B cell (primary cell): ENCODE results near the gene TDRKH. TPM values are rescaled to one million over a fixed set of nuclear protein-coding genes. Genes with fewer than 3 reads are reported as not detected.
"Not testable (repeated sequence)": the region's sequence is repeated elsewhere in the genome, so short reads cannot be mapped to it uniquely, and the experiment has no call there.

ENCODE experiments used
- ATAC-seq: fragments of 200-7000 bp; cut with Tn5 transposase; one replicate; pipeline ENCODE4 v1.10.0; 2021; ENCODE audit warnings: low read depth, mild to moderate bottlenecking, moderate number of reproducible peaks, moderate library complexity
- CTCF ChIA-PET: fragments of 350-600 bp; sonication (Branson Sonifier 250); formaldehyde crosslinking; loops from one replicate; lab custom pipeline; 2021; ENCODE audit warnings: antibody characterized with exemption, inconsistent platforms; lab: Charles Lee
- POLR2A ChIA-PET: fragments of 350-600 bp; sonication (Branson Sonifier 250); formaldehyde crosslinking; loops from one replicate; lab custom pipeline; 2021; ENCODE audit warnings: antibody characterized with exemption; lab: Charles Lee
- DNase-seq: peaks from one replicate; pipeline ENCODE4 v3.0.0; 2013
- H2AFZ ChIP-seq: 2 replicates; pipeline ENCODE4 v1.6.1; 2012; ENCODE audit warnings: mild to moderate bottlenecking, low read depth, low read length; ENCODE audit not compliant: insufficient read depth, poor library complexity, severe bottlenecking
- H3K27ac ChIP-seq, 2 donors: 1 replicate in 1 of 2; 2 replicates in 1 of 2; pipeline ENCODE4 v1.5.1; 2012 to 2013; ENCODE audit warnings: low read length in 2 of 2, mild to moderate bottlenecking in 2 of 2, moderate library complexity in 1 of 2
- H3K27me3 ChIP-seq, 4 experiments: fragments of 200-600 bp in 1 of 4; sonication (generic) in 1 of 4; replicated peaks in 1 of 4; 1 replicate in 2 of 4; 2 replicates in 2 of 4; pipeline versions ENCODE4 v1.6.1 to v1.7.0; 2013 to 2016; ENCODE audit warnings: low read length in 3 of 4, mild to moderate bottlenecking in 2 of 4, mixed read lengths in 1 of 4, moderate library complexity in 1 of 4; ENCODE audit not compliant: insufficient read depth in 4 of 4, control insufficient read depth in 3 of 4; ENCODE audit errors: control extremely low read depth in 1 of 4
- H3K36me3 ChIP-seq, 2 experiments: replicated peaks in 1 of 2; 1 replicate in 1 of 2; 2 replicates in 1 of 2; pipeline versions ENCODE4 v1.6.1 to v1.7.1; 2013; ENCODE audit warnings: low read length in 1 of 2; ENCODE audit not compliant: insufficient read depth in 2 of 2, control insufficient read depth in 1 of 2; ENCODE audit errors: control extremely low read depth in 1 of 2, extremely low read depth in 1 of 2
- H3K4me1 ChIP-seq, 2 donors: fragments of 200-600 bp in 1 of 2; sonication (generic) in 1 of 2; 1 replicate in 1 of 2; 2 replicates in 1 of 2; pipeline versions ENCODE4 v1.5.1 to v1.6.1; 2013 to 2017; ENCODE audit warnings: low read length in 2 of 2; ENCODE audit not compliant: control insufficient read depth in 2 of 2, insufficient read depth in 2 of 2
- H3K4me2 ChIP-seq: replicated peaks from 2 replicates; pipeline ENCODE3; 2012; ENCODE audit warnings: mild to moderate bottlenecking, low read depth, low read length; ENCODE audit not compliant: poor library complexity, severe bottlenecking
- H3K4me3 ChIP-seq, 5 experiments: fragments of 200-600 bp in 1 of 5; sonication (generic) in 1 of 5; 1 replicate in 3 of 5; 2 replicates in 2 of 5; pipeline versions ENCODE4 v1.5.1 to v1.7.0; 2011 to 2016; ENCODE audit warnings: low read length in 4 of 5, mild to moderate bottlenecking in 4 of 5, low read depth in 2 of 5, control low read depth in 1 of 5, moderate library complexity in 1 of 5; ENCODE audit not compliant: insufficient read depth in 1 of 5; ENCODE audit errors: control extremely low read depth in 1 of 5, extremely low read depth in 1 of 5
- H3K79me2 ChIP-seq: fragments of 200-600 bp; sonication (generic); one replicate; pipeline ENCODE4 v1.6.0; 2016; ENCODE audit warnings: low read length; ENCODE audit not compliant: control insufficient read depth, insufficient read depth
- H3K9ac ChIP-seq: fragments of 200-600 bp; sonication (generic); 2 replicates; pipeline ENCODE4 v1.6.1; 2017; ENCODE audit warnings: mild to moderate bottlenecking, low read length, moderate library complexity
- H3K9me3 ChIP-seq, 3 donors: one replicate each; pipeline versions ENCODE4 v1.6.1 to v1.7.1; 2013; ENCODE audit warnings: low read length in 2 of 3; ENCODE audit not compliant: control insufficient read depth in 2 of 3, insufficient read depth in 1 of 3; ENCODE audit errors: control extremely low read depth in 1 of 3
- H4K20me1 ChIP-seq: 2 replicates; pipeline ENCODE4 v1.6.0; 2012; ENCODE audit warnings: mild to moderate bottlenecking, low read length; ENCODE audit not compliant: insufficient read depth, control insufficient read depth, poor library complexity, severe bottlenecking
- H3K27ac Mint-ChIP-seq: one replicate; pipeline ENCODE4 v1.8.0; 2021; ENCODE audit warnings: mixed read lengths
- H3K27me3 Mint-ChIP-seq: one replicate; pipeline ENCODE4 v1.8.0; 2021; ENCODE audit warnings: mixed read lengths
- H3K4me1 Mint-ChIP-seq: one replicate; pipeline ENCODE4 v1.8.0; 2021; ENCODE audit warnings: mixed read lengths
- H3K4me3 Mint-ChIP-seq: one replicate; pipeline ENCODE4 v1.8.0; 2021; ENCODE audit warnings: mixed read lengths
- H3K9me3 Mint-ChIP-seq: one replicate; pipeline ENCODE4 v1.8.0; 2022; ENCODE audit warnings: mixed read lengths; ENCODE audit not compliant: insufficient read depth
- CTCF ChIP-seq: fragments of 200-600 bp; IDR thresholded peaks from one replicate; pipeline ENCODE4 v1.8.0; 2022; ENCODE audit warnings: antibody characterized with exemption, mild to moderate bottlenecking
- EZH2 ChIP-seq: IDR thresholded peaks from 2 replicates; pipeline ENCODE4 v1.6.1; 2012; ENCODE audit warnings: borderline replicate concordance, low read depth, mild to moderate bottlenecking, moderate library complexity, low read length; ENCODE audit not compliant: insufficient read depth, poor library complexity, severe bottlenecking
- WGBS: methylation state at CpG from one replicate; pipeline ENCODE4 v1.1.5; 2013; ENCODE audit warnings: missing lambda C conversion rate; ENCODE audit not compliant: insufficient coverage; 5-methylcytosine and 5-hydroxymethylcytosine counted together
- intact Hi-C: fragments of 100-400 bp; cut with micrococcal nuclease; formaldehyde crosslinking; loops from one replicate; pipeline ENCODE4 v1.10.0; 2022
- polyA plus RNA-seq: library from polyadenylated mRNA; depleted of rRNA; stranded (reverse); fragments of >200 nt; gene quantifications from 2 replicates; pipeline ENCODE4 v1.2.3, GENCODE V29; 2012
- total RNA-seq, 2 donors: library from RNA; stranded (reverse); fragments of 120-200 nt in 1 of 2; gene quantifications; 1 replicate in 1 of 2; 2 replicates in 1 of 2; pipeline versions ENCODE4 v1.2.3 to v1.2.4, GENCODE V29; 2013 to 2022

Gene TDRKH
- total and polyA plus RNA-seq, 2 donors (not counting 1 experiment from before 2014, with no cell fraction given) = 2.0 to 13.3 TPM

GRCh38 chr1:151737026-151737425, 53.3 kb downstream of the TDRKH start:
- Mint-ChIP-seq H3K27me3 (peaks cover 19% of the 10 kb centered on the region), H3K4me1 (no peaks in the 10 kb centered on the region), H3K9me3 (peaks cover 12% of the 10 kb centered on the region), H3K27ac (no peak overlapping the region), H3K4me3 (no peak overlapping the region)
- Histone ChIP-seq H3K79me2 (no peaks in the 10 kb centered on the region), H3K27ac (no peak overlapping the region), H3K36me3 (no peaks in the 10 kb centered on the region), H3K4me1 (no peaks in the 10 kb centered on the region), H3K4me2 (no peak overlapping the region), H3K4me3 (no peak overlapping the region), H3K27me3 (peaks cover 0 to 7% (median 1%) of the 10 kb centered on the region in 4 experiments), H2AFZ (no peak overlapping the region), H3K9ac (no peak overlapping the region), H3K9me3 (peaks cover 0 to 17% (median 12%) of the 10 kb centered on the region in 3 donors), H4K20me1 (no peaks in the 10 kb centered on the region)
- no peak for ATAC-seq
- intact Hi-C loops = no loop called here
- TF ChIP-seq CTCF (no peak), EZH2 (no peak)
- ChIA-PET CTCF (no interaction called here), POLR2A (no interaction called here)
- WGBS = 66% methylated on average over 2 of the region's 2 CpGs
- no peak for DNase-seq

GRCh38 chr1:151733995-151734394, 56.3 kb downstream of the TDRKH start:
- Histone ChIP-seq H3K27me3 (peaks cover 0 to 12% (median under 1%) of the 10 kb centered on the region in 4 experiments), H3K9me3 (peaks cover 0 to 17% (median 12%) of the 10 kb centered on the region in 3 donors)
- H3K4me1 ChIP-seq, H3K4me2 ChIP-seq, H3K27ac ChIP-seq, H4K20me1 ChIP-seq, H3K27ac Mint-ChIP-seq, H3K36me3 ChIP-seq, H3K79me2 ChIP-seq, POLR2A ChIA-PET, H3K4me1 Mint-ChIP-seq, DNase-seq, H3K4me3 Mint-ChIP-seq, H2AFZ ChIP-seq, H3K9ac ChIP-seq, H3K4me3 ChIP-seq, ATAC-seq: not testable (repeated sequence)
- intact Hi-C loops = loop anchor here (2.0 kb wide), 1 partner anchor 199 kb away; no protein-coding TSS in a partner anchor
- peaks cover 37% of the 10 kb centered on the region for H3K27me3 Mint-ChIP-seq
- WGBS = 97% methylated on average over 9 of the region's 9 CpGs
- CTCF ChIA-PET = interaction anchor here (1.0 to 2.3 kb wide), 9 partner anchors 11 to 433 kb away, joined by 3 to 20 read pairs (median 4); no protein-coding TSS in a partner anchor
- peaks cover 12% of the 10 kb centered on the region for H3K9me3 Mint-ChIP-seq
